Stimulated activated naive B cell treated with anti-CD40 and anti-IgM and Interleukin-4, amounts not matched to agents 10 μg/mL and 1 μg/mL and 100 μg/mL, for 72 hours (primary cell): ENCODE results near the gene RO60.

Experiments
- ATAC-seq, 2 donors: fragments of 150-1000 bp; cut with Tn5 transposase; replicated peaks; 2 replicates each; pipeline ENCODE4 v1.10.0; 2021; ENCODE audit warnings: moderate library complexity in 1 of 2
- DNase-seq: peaks from one replicate; pipeline ENCODE4 v3.0.0; 2021
- H3K27ac Mint-ChIP-seq: one replicate; pipeline ENCODE4 v1.8.0; 2022; ENCODE audit warnings: mild to moderate bottlenecking, mixed read lengths
- H3K27me3 Mint-ChIP-seq, 2 donors: one replicate each; pipeline ENCODE4 v1.8.0; 2022; ENCODE audit warnings: mixed read lengths in 2 of 2
- H3K36me3 Mint-ChIP-seq, 2 donors: one replicate each; pipeline ENCODE4 v1.8.0; 2022; ENCODE audit warnings: mixed read lengths in 2 of 2, mild to moderate bottlenecking in 1 of 2
- H3K4me1 Mint-ChIP-seq, 2 donors: one replicate each; pipeline ENCODE4 v1.8.0; 2022; ENCODE audit warnings: mixed read lengths in 2 of 2, mild to moderate bottlenecking in 1 of 2
- H3K4me3 Mint-ChIP-seq, 2 donors: one replicate each; pipeline ENCODE4 v1.8.0; 2022; ENCODE audit warnings: mild to moderate bottlenecking in 2 of 2, mixed read lengths in 2 of 2, moderate library complexity in 1 of 2
- H3K9me3 Mint-ChIP-seq, 2 donors: one replicate each; pipeline ENCODE4 v1.8.0; 2022; ENCODE audit warnings: mixed read lengths in 2 of 2, mild to moderate bottlenecking in 1 of 2

RO60 gene

DNA sequence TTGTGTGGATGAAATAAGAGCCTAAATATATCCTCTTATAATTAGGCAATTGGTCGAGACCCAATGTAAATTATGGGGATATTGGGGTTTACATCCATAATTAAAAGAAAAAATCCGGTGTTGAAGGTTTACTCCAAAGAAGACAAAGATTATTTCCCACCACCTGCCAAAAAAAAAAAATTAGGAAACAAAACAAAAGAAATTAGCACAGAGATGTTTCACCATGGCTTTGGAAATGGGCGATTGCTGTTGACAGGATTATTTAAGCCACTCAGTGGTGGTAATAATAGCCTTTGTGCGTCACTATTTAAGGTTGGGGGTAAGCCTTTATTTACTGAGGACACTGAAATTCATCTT lies 46.4 kb downstream of the RO60 start:
- peaks cover 0 to 3% of the 10 kb centered on the region in 2 donors for H3K36me3 Mint-ChIP-seq
- peak overlapping the region; percentile 84 to 92 for H3K4me3 Mint-ChIP-seq
- no peaks in the 10 kb centered on the region for H3K27me3 Mint-ChIP-seq
- DNase-seq = no peak
- H3K9me3 Mint-ChIP-seq = no peaks in the 10 kb centered on the region
- ATAC-seq = no peak
- peaks cover 2 to 23% of the 10 kb centered on the region in 2 donors for H3K4me1 Mint-ChIP-seq
- no peak overlapping the region for H3K27ac Mint-ChIP-seq

- no peaks in the 10 kb centered on the region for H3K36me3 Mint-ChIP-seq
- DNase-seq (no peak), ATAC-seq (no peak)
- H3K4me3 Mint-ChIP-seq = no peak overlapping the region
- H3K4me1 Mint-ChIP-seq = peaks cover under 1 to 13% of the 10 kb centered on the region in 2 donors
- H3K27me3 Mint-ChIP-seq = no peaks in the 10 kb centered on the region
- H3K9me3 Mint-ChIP-seq = no peaks in the 10 kb centered on the region
- no peak overlapping the region for H3K27ac Mint-ChIP-seq
Measured at GRCh38 chr1:193108471-193108870, 49.1 kb downstream of the RO60 start.
